WTC11 (cell line): Measurements from ENCODE around the gene UNC5A. TPM values are rescaled to one million over a fixed set of nuclear protein-coding genes. Genes with fewer than 3 reads are reported as not detected.

Source experiments
- ATAC-seq: fragments of 200-7000 bp; cut with Tn5 transposase; 2 replicates; pipeline ENCODE4 v1.10.0; 2021; ENCODE audit warnings: mild to moderate bottlenecking, moderate library complexity
- CTCF ChIA-PET: fragments of 300-600 bp; sonication (Branson Sonifier 250); formaldehyde crosslinking; loops from one replicate; lab custom pipeline; 2021; ENCODE audit warnings: antibody characterized with exemption; lab: Charles Lee
- POLR2A ChIA-PET: fragments of 350-600 bp; sonication (Branson Sonifier 250); formaldehyde crosslinking; loops from one replicate; lab custom pipeline; 2021; ENCODE audit warnings: antibody characterized with exemption; lab: Charles Lee
- DNase-seq: peaks from one replicate; pipeline ENCODE4 v3.0.0; 2021; ENCODE audit warnings: low spot score
- H3K27ac Mint-ChIP-seq: 2 replicates; pipeline ENCODE4 v1.8.0; 2021; ENCODE audit warnings: mixed read lengths
- H3K27me3 Mint-ChIP-seq: 2 replicates; pipeline ENCODE4 v1.8.0; 2021; ENCODE audit warnings: low read depth, mild to moderate bottlenecking, moderate library complexity, mixed read lengths
- H3K36me3 Mint-ChIP-seq: 2 replicates; pipeline ENCODE4 v1.8.0; 2021; ENCODE audit warnings: mixed read lengths
- H3K4me1 Mint-ChIP-seq: 2 replicates; pipeline ENCODE4 v1.8.0; 2022; ENCODE audit warnings: mixed read lengths
- H3K4me3 Mint-ChIP-seq: 2 replicates; pipeline ENCODE4 v1.8.0; 2021; ENCODE audit warnings: mild to moderate bottlenecking, moderate library complexity, mixed read lengths
- H3K9me3 Mint-ChIP-seq: 2 replicates; pipeline ENCODE4 v1.8.0; 2021; ENCODE audit warnings: mixed read lengths
- AFF4 ChIP-seq: sonication (generic); formaldehyde crosslinking; IDR thresholded peaks from 2 replicates; pipeline ENCODE4 v1.8.1; 2023; ENCODE audit warnings: mild to moderate bottlenecking, missing genetic modification reagents, borderline replicate concordance
- CBFB ChIP-seq: sonication (generic); formaldehyde crosslinking; IDR thresholded peaks from 2 replicates; pipeline ENCODE4 v1.8.1; 2022; ENCODE audit warnings: mild to moderate bottlenecking, low read depth, missing genetic modification reagents
- CREB1 ChIP-seq: sonication (generic); formaldehyde crosslinking; IDR thresholded peaks from 2 replicates; pipeline ENCODE4 v1.8.0; 2023; ENCODE audit warnings: mild to moderate bottlenecking, missing genetic modification reagents
- CTCF ChIP-seq: fragments of 200-600 bp; IDR thresholded peaks from 2 replicates; pipeline ENCODE4 v1.8.0; 2022; ENCODE audit warnings: antibody characterized with exemption
- GABPB1 ChIP-seq: sonication (generic); formaldehyde crosslinking; IDR thresholded peaks from 2 replicates; pipeline ENCODE4 v1.8.1; 2023; ENCODE audit warnings: mild to moderate bottlenecking, missing genetic modification reagents
- HMGA2 ChIP-seq: fragments of 250-450 bp; sonication (Bioruptor Pico); IDR thresholded peaks from 2 replicates; pipeline ENCODE4 v1.4.0; 2021; ENCODE audit warnings: mild to moderate bottlenecking, moderate library complexity
- NFATC4 ChIP-seq: fragments of 250-450 bp; sonication (Bioruptor Pico); IDR thresholded peaks from 2 replicates; pipeline ENCODE4 v1.9.0; 2021; ENCODE audit warnings: mild to moderate bottlenecking
- NR2C2 ChIP-seq: sonication (generic); formaldehyde crosslinking; IDR thresholded peaks from 2 replicates; pipeline ENCODE4 v1.8.0; 2022; ENCODE audit warnings: mild to moderate bottlenecking, missing genetic modification reagents
- NR3C1 ChIP-seq: sonication (generic); formaldehyde crosslinking; conservative IDR thresholded peaks from 2 replicates; pipeline ENCODE4 v1.8.1; 2023; ENCODE audit warnings: low read depth, mild to moderate bottlenecking, missing genetic modification reagents
- OVOL2 ChIP-seq: fragments of 250-450 bp; sonication (Bioruptor Pico); IDR thresholded peaks from 2 replicates; pipeline ENCODE4 v1.9.0; 2021; ENCODE audit warnings: mild to moderate bottlenecking, borderline replicate concordance
- SMAD4 ChIP-seq: sonication (generic); formaldehyde crosslinking; IDR thresholded peaks from 2 replicates; pipeline ENCODE4 v1.8.0; 2022; ENCODE audit warnings: mild to moderate bottlenecking, missing genetic modification reagents
- TP53 ChIP-seq: sonication (generic); formaldehyde crosslinking; IDR thresholded peaks from 2 replicates; pipeline ENCODE4 v1.8.1; 2023; ENCODE audit warnings: mild to moderate bottlenecking, missing genetic modification reagents
- ZBTB21 ChIP-seq: sonication (generic); formaldehyde crosslinking; IDR thresholded peaks from 2 replicates; pipeline ENCODE4 v1.8.1; 2023; ENCODE audit warnings: mild to moderate bottlenecking, missing genetic modification reagents, borderline replicate concordance
- ZNF121 ChIP-seq: sonication (generic); formaldehyde crosslinking; IDR thresholded peaks from 2 replicates; pipeline ENCODE4 v1.8.0; 2023; ENCODE audit warnings: missing genetic modification reagents
- ZNF138 ChIP-seq: sonication (generic); formaldehyde crosslinking; conservative IDR thresholded peaks from 2 replicates; pipeline ENCODE4 v1.8.1; 2022; ENCODE audit warnings: mild to moderate bottlenecking, moderate library complexity, missing genetic modification reagents
- ZNF396 ChIP-seq: fragments of 250-450 bp; sonication (Bioruptor Pico); IDR thresholded peaks from 2 replicates; pipeline ENCODE4 v1.8.0; 2021; ENCODE audit warnings: mild to moderate bottlenecking, moderate library complexity, borderline replicate concordance
- ZNF416 ChIP-seq: fragments of 250-450 bp; sonication (Bioruptor Pico); IDR thresholded peaks from 2 replicates; pipeline ENCODE4 v1.9.0; 2021; ENCODE audit warnings: mild to moderate bottlenecking, inconsistent platforms
- ZNF423 ChIP-seq: fragments of 250-450 bp; sonication (Bioruptor Pico); IDR thresholded peaks from 2 replicates; pipeline ENCODE4 v2.1.2; 2022; ENCODE audit warnings: mild to moderate bottlenecking, moderate library complexity
- total RNA-seq: library from RNA; stranded (reverse); gene quantifications from 3 replicates; pipeline ENCODE4 v1.2.3, GENCODE V29; 2021
- TF ChIP-seq, protein P1 (sequence below): fragments of 250-450 bp; sonication (Bioruptor Pico); IDR thresholded peaks from 2 replicates; pipeline ENCODE4 v1.8.0; 2021; ENCODE audit warnings: mild to moderate bottlenecking
- TF ChIP-seq, protein P2 (sequence below): sonication (generic); formaldehyde crosslinking; IDR thresholded peaks from 2 replicates; pipeline ENCODE4 v1.8.1; 2022; ENCODE audit warnings: low read depth, mild to moderate bottlenecking, moderate library complexity, missing genetic modification reagents, borderline replicate concordance
- TF ChIP-seq, protein P3 (sequence below): sonication (generic); formaldehyde crosslinking; IDR thresholded peaks from 2 replicates; pipeline ENCODE4 v1.8.1; 2022; ENCODE audit warnings: mild to moderate bottlenecking, moderate library complexity, missing genetic modification reagents

Gene UNC5A
- total RNA-seq, 1 experiment from 2014 or later = 10.2 TPM

GRCh38 chr5:176802116-176802784 is 8.1 kb upstream of the UNC5A start (continued):
- TF ChIP-seq ZNF416 (CRISPR knock-in tag) = no peak
- no peak for TF ChIP-seq AFF4 (CRISPR knock-in tag)

DNA sequence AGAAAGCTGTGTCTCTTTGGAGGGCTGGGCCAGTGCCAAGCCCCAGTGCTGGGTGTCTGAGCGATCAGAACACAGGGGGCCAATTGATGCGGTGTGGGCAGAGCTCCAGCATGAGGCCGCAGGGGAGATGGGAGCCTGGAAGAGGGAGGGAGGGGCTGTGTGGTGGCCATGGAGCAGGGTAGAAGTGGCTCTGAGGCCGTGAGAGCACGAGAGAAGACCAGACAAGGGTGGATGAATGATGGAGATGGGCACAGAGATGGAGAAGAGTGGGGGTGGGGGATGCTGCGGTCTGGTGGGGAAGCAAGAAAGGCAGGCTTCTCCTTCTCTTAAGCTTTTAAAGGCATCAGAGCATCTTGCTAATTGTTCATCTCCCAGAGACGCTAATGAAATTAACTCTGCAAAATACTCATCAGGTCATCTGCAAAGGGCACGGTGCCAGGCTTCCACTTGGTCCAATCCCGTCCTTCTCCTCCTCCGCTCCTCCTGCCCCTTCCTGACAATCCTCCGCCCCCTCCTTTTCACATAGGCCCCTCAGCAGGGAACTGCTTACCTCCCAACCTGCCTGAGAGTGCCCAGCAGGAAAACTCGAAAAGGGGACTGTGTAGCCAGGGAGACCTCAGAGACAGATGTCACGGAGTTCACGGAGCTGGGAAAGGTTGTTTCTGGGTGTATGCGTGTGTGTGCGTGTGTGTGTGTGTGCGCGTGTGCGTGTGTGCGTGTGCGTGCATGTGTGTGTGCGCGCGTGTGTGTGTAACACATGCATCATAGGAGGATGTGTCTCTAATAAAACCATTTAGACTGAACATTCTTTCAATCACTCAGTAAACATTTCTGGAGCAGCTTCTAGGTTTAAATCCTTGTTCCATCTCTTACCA is 7.1 kb upstream of the UNC5A start:
- DNase-seq (no peak), ATAC-seq (no peak)
- ChIA-PET POLR2A (interaction anchor here (0.8 kb wide), 1 partner anchor 61 kb away, joined by 3 read pairs; no protein-coding TSS in a partner anchor), CTCF (interaction anchor here (1.0 to 1.6 kb wide), 6 partner anchors 13 to 507 kb away, joined by 3 to 12 read pairs (median 3); no protein-coding TSS in a partner anchor)
- no peaks in the 10 kb centered on the region for H3K9me3 Mint-ChIP-seq
- TF ChIP-seq OVOL2 (CRISPR knock-in tag) (no peak), ZNF138 (no peak), ZNF396 (CRISPR knock-in tag) (no peak), GABPB1 (CRISPR knock-in tag) (no peak), HMGA2 (CRISPR knock-in tag) (no peak), NR2C2 (CRISPR knock-in tag) (no peak)
- TF ChIP-seq, protein P1, sequence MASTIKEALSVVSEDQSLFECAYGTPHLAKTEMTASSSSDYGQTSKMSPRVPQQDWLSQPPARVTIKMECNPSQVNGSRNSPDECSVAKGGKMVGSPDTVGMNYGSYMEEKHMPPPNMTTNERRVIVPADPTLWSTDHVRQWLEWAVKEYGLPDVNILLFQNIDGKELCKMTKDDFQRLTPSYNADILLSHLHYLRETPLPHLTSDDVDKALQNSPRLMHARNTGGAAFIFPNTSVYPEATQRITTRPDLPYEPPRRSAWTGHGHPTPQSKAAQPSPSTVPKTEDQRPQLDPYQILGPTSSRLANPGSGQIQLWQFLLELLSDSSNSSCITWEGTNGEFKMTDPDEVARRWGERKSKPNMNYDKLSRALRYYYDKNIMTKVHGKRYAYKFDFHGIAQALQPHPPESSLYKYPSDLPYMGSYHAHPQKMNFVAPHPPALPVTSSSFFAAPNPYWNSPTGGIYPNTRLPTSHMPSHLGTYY = no peak
- H3K4me3 Mint-ChIP-seq = no peak overlapping the region
- peaks cover 26% of the 10 kb centered on the region for H3K27me3 Mint-ChIP-seq
- no peaks in the 10 kb centered on the region for H3K4me1 Mint-ChIP-seq
- no peak overlapping the region for H3K27ac Mint-ChIP-seq
- no peaks in the 10 kb centered on the region for H3K36me3 Mint-ChIP-seq

DNA sequence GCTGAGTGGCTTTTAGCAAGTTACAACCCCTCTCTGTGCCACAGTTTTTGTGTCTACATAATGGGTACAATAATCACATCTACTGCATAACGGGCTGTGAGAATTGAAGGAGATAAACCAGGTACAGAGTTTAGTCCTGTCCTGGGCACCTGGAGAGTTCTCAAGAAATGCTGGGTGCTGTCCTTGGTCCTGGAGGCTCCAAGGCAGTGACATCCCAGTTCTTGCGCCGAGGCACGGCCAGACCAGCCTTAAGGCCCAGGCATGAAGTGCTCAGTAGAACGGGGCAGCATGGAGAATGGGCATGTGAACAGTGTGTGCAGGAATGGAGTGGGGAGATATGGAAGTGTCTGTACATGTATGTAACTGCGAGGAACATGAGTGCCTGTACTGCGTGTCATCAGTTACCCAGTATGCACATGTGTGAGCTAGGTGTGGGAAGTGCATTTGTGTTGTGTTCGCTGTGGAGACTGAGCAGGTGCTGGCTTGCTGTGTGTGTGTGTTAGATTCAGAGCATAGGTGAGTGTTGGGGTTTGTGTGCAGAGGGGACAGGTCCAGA is 6.3 kb upstream of the UNC5A start:
- peak; percentile 68 for ATAC-seq
- peaks cover 33% of the 10 kb centered on the region for H3K27me3 Mint-ChIP-seq
- TF ChIP-seq ZNF423 (CRISPR knock-in tag) (no peak), CTCF (no peak), HMGA2 (CRISPR knock-in tag) (no peak), CREB1 (CRISPR knock-in tag) (peak; percentile 73), NR3C1 (CRISPR knock-in tag) (0 out of 2 replicates have a peak, but pooled peaks have one; percentile 57), NFATC4 (CRISPR knock-in tag) (no peak), ZBTB21 (CRISPR knock-in tag) (peak; percentile 47; the same call in 1 of the 2 replicates), ZNF121 (CRISPR knock-in tag) (no peak; the same call in 1 of the 2 replicates), TP53 (CRISPR knock-in tag) (peak; percentile 76; the same call in 1 of the 2 replicates), CBFB (CRISPR knock-in tag) (no peak), SMAD4 (CRISPR knock-in tag) (no peak)
- TF ChIP-seq, protein P2, sequence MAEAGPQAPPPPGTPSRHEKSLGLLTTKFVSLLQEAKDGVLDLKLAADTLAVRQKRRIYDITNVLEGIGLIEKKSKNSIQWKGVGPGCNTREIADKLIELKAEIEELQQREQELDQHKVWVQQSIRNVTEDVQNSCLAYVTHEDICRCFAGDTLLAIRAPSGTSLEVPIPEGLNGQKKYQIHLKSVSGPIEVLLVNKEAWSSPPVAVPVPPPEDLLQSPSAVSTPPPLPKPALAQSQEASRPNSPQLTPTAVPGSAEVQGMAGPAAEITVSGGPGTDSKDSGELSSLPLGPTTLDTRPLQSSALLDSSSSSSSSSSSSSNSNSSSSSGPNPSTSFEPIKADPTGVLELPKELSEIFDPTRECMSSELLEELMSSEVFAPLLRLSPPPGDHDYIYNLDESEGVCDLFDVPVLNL (CRISPR knock-in tag) = peak; percentile 26; the same call in 1 of the 2 replicates
- TF ChIP-seq, protein P3, sequence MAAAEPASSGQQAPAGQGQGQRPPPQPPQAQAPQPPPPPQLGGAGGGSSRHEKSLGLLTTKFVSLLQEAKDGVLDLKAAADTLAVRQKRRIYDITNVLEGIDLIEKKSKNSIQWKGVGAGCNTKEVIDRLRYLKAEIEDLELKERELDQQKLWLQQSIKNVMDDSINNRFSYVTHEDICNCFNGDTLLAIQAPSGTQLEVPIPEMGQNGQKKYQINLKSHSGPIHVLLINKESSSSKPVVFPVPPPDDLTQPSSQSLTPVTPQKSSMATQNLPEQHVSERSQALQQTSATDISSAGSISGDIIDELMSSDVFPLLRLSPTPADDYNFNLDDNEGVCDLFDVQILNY (CRISPR knock-in tag) = no peak

More for the DNA sequence above, 6.3 kb upstream of the UNC5A start:
- ChIA-PET POLR2A (no interaction called here), CTCF (interaction anchor here (0.9 to 1.6 kb wide), 4 partner anchors 66 to 506 kb away, joined by 3 to 12 read pairs (median 3); no protein-coding TSS in a partner anchor)
- Mint-ChIP-seq H3K27ac (no peak overlapping the region), H3K9me3 (no peaks in the 10 kb centered on the region), H3K4me3 (no peak overlapping the region), H3K4me1 (peaks cover 2% of the 10 kb centered on the region), H3K36me3 (no peaks in the 10 kb centered on the region)
- peak; percentile 75 for DNase-seq
